ENCODE results near the gene MAD2L2.
A peak's percentile ranks its signal among the peaks of the same experiment; 100 is the strongest.

The MAD2L2 gene

DNA sequence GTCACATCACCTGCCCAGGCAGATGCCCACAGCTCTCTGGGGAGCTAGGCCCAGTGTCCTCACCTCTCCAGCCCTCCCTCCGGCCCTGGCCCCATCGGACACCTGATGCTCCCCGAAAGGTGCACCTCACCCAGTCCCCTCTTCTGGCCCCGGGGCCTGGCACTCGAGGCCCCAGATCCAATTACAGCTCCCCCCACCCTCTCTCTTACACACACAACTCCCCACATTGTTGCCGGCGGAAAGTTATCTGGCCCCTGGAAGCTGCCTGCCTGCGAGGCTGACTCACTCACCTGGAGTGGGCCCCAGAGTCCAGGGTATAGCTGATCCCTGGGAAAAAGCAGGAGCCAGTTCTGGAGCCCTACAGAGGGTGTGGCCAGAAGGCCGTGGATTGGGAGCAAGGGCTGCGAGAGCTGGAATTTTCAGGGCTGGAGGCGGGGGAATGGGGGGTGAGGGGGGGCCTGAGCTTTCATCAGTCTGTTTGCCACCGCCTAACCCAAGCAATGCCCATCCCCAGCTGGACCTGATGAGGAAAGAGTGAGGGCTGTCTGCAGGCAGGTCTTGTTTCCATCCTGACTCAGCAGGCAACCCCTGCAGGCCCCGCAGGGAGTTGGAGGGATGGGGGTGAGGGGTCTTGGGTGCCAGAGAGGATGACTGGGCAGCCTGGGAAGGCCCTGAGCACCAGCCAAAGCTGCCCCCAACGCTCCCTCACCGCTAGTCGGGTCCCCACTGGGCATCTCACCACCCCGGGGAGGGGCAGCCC, 27.7 kb downstream of the MAD2L2 start:
- DNase-seq (ENCODE audit: low spot score) = no peak

DNA sequence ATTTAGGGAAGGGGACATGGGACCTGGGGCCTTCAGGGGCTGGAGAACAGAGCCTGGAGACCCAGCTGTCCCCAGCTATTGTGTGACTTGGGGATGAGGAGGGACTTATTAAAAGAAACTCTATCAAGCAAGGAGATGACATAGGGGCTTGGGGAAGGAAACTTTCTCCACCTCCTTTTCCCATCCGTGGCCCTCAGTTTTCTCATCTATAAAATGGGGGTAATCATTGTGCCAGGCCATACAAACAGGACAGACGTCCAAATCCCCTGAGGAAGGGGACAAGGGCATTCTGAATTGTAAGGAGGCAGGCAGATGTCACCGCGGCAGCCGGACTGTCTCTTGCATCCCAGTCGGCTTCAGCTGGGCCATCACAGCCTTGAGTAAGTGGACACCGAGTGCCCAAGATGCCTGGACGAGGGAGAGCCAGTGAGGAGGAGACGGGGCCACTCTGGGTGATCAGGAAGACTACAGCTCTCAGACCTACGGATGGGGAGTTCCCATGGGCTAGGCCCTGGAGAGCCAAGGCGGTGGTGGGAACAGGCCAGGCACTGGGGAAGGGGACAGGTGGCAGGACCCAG, 28.7 kb downstream of the MAD2L2 start:
- no peak for DNase-seq (ENCODE audit: low spot score)

- no peak for DNase-seq (ENCODE audit: low spot score)
Observed at GRCh38 chr1:11651017-11651416, 29.9 kb downstream of the MAD2L2 start.

DNA sequence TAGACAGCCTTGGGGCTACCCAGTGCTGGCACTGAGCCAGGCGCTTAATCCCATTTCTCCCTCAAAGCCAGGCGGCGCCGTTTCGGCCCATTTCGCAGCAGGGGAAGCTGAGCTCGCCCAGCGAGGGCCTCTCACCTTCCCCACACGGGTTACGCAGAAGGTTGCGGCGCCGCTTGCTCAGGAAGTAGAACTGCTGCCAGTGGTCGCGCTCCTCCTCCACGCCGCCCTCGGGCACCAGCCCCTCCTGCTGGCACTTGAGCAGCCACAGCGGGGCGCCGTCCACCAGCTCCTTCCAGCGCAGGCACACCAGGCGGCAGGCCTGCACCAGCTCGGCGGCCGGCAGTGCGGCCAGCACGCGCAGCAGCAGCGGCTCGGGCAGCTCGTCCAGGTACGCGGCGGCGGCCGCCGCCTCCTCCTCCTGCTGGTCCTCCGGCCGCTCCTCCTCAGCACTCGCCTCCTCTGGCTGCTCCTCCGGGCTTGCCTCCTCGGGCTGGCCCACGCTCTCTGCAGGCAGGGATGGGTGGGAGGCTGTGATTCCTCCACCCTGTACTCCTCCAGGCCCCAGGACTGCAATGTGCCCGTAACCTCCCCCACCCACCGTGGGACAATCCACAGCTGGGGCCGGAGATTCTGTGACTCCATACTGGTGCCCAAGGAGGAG, 30.5 kb downstream of the MAD2L2 start:
- DNase-seq (ENCODE audit: low spot score) = no peak

DNA sequence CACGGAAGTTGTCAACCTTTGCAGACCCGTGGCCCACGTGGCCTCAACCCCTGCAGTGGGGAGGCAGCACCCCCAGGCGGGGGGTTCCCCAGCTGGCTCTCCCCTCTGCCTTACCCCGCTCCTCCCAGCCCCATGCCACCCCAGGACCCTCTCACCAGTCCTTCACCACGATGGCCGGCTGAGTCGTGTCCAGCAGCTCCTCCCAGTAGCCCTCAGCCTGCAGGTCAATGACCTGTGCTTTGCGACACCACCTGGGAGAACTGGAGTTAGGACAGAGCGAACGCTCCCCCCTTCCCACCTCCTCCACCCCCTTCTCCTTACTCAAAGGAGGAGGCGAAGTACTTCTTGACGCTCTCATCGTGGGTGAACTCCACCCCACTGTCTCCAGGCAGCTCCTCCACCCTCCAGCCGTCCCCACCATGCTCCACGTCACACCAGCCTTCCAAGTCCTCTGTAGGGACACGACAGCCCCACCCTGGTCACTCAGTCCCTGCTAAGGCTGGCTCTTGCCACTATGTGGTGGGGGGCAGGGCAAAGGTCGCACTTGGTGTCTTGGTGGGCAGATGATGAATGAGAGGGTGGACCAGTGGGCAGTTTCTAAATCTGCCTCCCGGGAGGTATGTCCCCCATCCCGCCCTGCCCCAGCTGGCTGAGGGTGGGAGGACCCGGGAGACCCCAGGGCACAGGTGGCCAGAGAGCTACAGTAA, 31.2 kb downstream of the MAD2L2 start:
- DNase-seq (ENCODE audit: low spot score) = no peak

DNA sequence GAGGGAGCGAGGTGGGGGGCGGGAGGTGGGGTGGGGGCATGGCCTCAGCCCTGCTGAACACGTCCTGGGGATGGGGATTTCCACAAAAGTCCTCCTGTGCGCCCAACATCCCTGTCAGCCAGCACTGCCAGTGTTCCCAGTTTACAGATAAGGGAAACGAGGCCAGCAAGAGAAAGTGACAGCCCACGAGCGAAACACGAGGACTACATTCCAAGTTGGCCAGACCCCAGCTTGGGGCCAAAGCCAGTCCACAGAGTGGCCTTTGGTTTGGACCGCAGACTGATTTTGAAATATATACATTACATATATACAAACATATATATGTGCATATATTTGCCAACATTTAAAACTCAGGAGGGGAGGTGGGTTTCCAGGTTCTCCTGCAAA, 31.7 kb downstream of the MAD2L2 start:
- no peak for DNase-seq (ENCODE audit: low spot score)

- DNase-seq (ENCODE audit: low spot score) = no peak
Observed at GRCh38 chr1:11648732-11649158, 32.2 kb downstream of the MAD2L2 start.

GRCh38 chr1:11648039-11648438, 32.9 kb downstream of the MAD2L2 start:
- no peak for DNase-seq (ENCODE audit: low spot score)

DNA sequence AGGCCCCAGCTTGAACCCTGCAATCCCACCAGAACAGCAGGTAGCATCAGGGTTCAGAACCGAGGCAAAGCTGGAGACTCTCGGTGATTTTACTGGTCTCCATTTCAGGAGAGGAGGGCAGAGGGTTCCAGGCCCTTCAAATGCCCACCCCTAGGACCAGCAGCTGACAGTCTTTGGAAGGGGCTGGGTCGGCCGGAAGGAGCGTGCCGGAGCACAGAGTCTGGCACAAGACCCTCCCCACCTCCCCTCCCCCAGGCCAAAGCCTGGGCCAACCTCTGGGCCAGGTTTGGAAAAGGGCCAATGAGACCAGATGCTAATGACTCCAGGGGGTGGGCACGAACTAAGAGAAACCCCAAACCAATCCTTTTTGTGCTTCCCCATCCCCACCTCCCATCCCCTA, 33.6 kb downstream of the MAD2L2 start:
- DNase-seq (ENCODE audit: low spot score) = no peak

DNA sequence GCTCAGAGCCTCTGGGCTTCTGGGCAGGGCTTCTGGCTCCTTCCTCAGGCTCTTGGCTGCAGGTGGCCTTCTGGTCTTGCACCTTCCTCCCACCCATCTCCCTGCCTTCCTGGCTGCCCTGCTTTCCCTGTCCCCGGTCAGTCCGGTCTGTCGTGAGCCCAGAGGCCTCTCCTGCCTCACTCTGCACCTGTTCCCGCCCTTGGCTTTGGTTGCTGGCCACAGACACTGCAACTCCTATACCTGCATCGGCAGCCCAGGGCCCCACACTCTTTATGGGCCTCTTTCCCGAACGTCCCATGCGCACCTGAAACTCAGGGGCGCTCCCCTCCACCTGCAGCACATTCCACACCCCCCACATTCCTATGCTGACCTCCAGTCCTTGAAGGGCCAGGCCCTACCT, 34.6 kb downstream of the MAD2L2 start:
- no peak for DNase-seq (ENCODE audit: low spot score)

DNA sequence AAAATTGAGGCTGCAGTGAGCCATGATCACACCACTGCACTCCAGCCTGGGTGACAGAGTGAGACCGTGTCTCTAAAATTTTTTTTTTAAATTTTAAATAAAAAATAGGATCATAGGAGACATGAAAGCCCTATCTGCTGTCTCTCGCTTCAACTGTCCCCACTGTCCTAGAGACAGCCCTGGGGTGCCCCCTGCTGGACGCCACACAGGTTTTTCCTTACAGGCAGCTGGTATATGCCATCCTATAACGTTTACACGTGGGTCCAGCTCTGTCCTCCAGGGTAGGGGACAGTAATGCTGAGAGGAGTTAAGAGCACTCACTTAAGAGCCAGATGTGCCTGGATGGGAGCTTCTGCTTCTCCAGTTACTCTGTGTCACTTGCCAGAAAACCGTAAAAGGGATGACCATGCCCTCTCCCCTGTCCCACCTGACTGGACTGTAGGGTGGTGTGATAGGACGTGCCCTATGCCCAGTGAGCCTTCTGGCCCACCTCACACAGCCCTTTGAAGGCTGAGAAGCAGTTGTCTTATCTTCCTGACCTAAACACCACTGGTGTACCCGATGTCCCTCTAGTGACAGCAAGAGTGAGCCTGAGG, 35.2 kb downstream of the MAD2L2 start:
- DNase-seq (ENCODE audit: low spot score) = no peak

DNA sequence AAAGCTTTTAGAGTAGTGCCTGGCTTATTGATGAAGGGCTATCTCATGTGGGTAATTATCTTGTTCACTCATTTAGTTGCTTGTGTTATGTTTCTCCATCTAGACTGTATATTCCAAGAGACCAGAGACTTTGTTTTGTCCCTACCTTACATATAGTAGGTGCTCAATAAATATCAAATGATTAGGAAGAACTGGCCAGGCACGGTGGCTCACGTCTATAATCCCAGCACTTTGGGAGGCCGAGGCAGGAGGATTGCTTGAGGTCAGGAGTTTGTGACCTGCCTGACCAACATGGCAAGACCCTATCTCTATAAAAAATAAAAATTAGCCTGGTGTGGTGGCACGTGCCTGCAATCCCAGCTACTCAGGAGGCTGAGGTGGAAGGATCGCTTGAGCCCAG, 35.7 kb downstream of the MAD2L2 start:
- no peak for DNase-seq (ENCODE audit: low spot score)

DNA sequence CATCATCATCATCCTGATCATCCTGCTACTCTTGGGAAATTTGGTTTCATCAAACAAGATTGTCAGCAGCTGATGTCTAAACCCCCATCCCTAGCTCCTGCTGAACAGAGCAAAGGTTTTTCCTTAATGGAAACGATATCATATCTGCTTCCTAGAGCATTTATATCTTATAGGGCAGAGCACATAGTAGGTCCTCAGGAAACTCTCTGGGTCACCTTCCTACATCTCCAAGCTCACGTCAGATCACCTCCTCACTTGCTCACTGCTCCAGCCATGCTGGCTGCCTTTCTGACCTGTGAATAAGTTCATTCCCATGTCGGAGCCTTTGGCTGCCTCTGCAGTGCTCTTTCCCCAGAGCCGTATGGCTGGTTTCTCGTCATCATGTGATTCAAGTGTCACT, 37.2 kb downstream of the MAD2L2 start:
- no peak for DNase-seq (ENCODE audit: low spot score)

DNA sequence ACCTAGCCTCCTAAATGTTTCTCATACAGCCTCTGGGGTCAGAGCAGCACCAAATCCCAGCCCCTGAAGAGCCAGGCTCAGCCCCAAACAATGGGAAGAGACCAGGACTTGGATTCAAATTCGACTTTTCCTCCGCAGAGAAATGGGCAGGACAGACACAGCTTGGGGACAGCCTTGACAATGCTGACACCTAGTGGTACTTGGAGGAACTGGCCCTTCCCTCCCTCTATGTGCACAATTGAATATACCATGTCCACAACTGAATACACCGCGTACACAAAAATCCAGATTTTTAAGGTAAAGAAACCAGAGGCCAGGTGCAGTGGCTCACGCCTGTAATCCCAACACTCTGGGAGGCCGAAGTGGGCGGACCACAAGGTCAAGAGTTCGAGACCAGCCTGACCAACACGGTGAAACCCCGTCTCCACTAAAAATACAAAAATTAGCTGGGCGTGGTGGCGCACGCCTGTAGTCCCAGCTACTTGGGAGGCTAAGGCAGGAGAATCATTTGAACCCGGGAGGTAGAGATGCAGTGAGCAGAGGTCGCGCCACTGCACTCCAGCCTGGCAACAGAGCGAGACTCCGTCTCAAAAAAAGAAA, 38.4 kb downstream of the MAD2L2 start:
- peak; percentile 80 for DNase-seq (ENCODE audit: low spot score)

GRCh38 chr1:11641776-11642305, 39.1 kb downstream of the MAD2L2 start:
- no peak for DNase-seq (ENCODE audit: low spot score)

DNA sequence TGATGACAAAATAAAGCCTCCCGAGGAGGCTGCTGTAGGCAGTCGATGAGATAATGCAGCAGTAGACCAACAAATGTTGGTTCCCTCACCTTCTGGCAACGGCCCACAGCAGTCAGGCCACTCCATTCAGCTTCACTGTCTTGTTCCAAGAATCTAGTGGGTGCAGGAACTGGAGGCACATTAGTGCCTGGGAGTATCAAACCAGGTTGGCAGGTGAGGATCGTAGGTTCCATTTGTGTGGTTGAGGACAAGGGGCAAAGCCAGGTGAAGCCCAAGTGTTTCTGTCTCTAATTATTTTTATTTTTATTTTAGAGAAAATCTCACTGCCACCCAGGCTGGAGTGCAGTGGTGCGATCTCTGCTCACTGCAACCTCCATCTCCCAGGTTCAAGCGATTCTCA, 40.0 kb downstream of the MAD2L2 start:
- DNase-seq (ENCODE audit: low spot score) = no peak

DNA sequence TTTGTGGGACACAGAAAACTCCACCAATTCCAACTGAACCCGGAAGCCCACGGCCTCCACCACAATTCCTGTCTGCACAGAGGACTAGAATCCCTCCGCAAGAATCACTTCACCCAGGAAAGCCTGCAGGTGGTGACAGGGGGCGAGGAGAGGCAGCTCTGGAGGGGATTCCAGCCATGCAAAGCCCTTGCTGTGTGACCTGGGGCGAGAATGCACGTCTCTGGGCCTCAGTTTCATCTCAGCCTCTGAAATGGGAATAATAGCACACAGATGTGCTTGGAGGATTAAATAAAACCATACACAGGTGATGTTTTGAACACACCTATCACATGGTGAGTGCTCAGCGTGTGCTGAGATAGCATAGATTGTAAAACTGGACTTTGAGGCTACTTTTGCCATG, 40.8 kb downstream of the MAD2L2 start:
- no peak for DNase-seq (ENCODE audit: low spot score)

- DNase-seq (ENCODE audit: low spot score) = no peak
Observed at GRCh38 chr1:11639372-11639771, 41.6 kb downstream of the MAD2L2 start.

- DNase-seq (ENCODE audit: low spot score) = no peak
Observed at GRCh38 chr1:11638121-11638520, 42.8 kb downstream of the MAD2L2 start.

DNA sequence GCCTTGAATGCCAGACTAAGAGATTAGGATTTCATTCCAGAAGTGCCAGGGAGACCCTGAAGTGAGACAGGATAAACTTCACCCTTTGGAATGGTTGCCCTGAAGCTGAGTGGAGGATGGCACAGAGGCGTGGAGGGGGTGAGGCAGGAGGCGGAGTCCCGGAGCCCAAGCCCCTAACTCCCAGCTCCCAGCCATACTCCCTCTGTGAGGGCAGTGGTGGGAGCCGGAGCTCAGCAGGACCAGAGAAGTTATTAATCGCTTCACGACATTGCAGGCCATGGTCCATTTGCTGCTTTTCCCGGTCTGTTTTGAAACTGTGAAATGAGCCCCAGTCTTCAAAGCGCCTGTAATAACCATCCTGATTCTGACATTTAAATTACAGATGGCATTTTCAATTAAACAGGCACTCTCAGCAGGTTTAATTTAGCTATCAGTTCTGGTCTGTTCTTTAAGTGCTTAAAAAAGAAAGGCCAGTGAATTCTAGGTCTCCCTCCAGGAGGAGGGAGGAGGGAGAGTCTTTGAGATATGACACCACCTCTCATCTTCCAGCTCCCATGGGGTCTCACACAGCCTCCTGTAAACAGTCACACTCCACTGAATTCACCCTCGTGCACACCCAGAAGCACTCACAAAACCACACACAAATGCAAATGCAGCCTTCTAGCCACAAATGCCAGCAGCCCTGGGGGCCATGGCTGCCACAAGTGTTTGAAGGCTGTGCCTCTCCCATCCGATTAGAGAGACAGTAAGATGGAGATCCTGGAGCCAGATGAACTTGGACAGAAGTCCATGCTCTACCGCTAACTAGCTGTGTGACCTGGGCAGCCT, 46.4 kb downstream of the MAD2L2 start:
- no peak for DNase-seq (ENCODE audit: low spot score)

Measured in left forelimb (tissue), 1 donor.